Astrocyte of the spinal cord (primary cell): Measurements from ENCODE around the gene CARMIL3.

Source experiments
- DNase-seq: peaks from one replicate; pipeline ENCODE4 v3.0.0; 2011; ENCODE audit warnings: low read depth, low spot score
- H3K4me3 ChIP-seq: 2 replicates; pipeline ENCODE4 v1.5.1; 2011; ENCODE audit warnings: low read depth, mild to moderate bottlenecking, low read length, moderate library complexity
- in situ Hi-C: cut with HindIII; loops from 2 replicates; pipeline ENCODE4 v1.10.0; 2017; ENCODE audit warnings: low sequenced_read_pairs
- TF ChIP-seq, protein P1 (sequence below): IDR thresholded peaks from 2 replicates; pipeline ENCODE4 v1.5.1; 2012; ENCODE audit warnings: low read depth, mild to moderate bottlenecking, low read length, inconsistent platforms

The CARMIL3 gene

DNA sequence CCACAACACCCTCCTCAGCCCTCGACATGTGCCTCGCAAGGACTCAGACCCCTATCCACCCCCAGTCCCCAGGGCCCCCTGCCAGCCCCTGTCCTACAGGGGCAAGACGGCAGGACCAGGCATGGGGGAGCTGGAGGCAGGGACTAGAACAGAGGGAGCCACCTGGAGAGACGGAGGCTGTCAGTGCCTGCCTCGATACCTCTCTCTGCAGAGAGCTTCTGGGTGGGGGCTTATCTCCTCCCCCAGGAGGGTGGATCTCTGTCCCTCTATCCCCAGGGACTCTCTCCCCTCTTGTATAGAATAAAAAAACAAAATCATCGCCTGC is 17.6 kb downstream of the CARMIL3 start:
- DNase-seq, result no peak

DNA sequence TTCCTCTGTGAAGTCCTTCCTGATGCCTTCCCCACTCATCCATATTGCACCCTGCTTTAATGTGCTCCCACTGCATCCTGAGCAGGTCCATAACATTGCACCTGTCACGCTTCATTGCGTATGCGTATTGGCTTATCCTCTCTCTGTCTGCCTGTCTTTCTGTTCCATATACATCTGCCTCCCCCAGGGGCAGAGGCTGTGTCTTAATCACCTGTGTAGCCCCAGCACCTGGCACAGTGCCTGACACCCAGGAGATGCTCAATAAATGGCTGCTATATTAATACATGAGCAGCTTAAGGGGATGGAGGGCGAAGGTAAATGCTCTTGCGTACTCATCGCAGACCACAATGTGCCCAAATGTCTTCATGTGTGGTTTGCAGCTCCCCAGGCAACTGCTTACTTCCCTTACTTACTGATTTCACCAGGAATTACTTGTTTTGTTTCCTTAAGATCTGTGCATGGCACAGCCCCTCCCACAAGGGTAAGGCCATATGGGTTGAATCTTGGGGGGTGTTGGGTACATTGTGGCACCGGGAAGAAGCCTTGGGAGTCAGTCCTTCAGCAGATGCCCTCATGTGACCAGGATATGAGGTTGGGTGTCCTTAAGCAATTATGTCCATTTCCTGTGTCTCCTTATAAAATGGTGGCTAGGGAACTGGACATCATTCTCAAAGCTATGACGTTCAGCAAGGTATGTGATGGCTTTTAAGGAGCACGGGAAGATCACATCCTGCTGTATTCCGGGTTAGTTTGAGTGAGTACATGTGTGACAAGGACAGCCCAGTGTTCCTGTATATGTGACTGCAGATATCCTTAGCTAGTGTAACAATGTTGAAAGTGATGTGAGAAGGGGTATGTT is 18.7 kb downstream of the CARMIL3 start:
- TF ChIP-seq, protein P1, sequence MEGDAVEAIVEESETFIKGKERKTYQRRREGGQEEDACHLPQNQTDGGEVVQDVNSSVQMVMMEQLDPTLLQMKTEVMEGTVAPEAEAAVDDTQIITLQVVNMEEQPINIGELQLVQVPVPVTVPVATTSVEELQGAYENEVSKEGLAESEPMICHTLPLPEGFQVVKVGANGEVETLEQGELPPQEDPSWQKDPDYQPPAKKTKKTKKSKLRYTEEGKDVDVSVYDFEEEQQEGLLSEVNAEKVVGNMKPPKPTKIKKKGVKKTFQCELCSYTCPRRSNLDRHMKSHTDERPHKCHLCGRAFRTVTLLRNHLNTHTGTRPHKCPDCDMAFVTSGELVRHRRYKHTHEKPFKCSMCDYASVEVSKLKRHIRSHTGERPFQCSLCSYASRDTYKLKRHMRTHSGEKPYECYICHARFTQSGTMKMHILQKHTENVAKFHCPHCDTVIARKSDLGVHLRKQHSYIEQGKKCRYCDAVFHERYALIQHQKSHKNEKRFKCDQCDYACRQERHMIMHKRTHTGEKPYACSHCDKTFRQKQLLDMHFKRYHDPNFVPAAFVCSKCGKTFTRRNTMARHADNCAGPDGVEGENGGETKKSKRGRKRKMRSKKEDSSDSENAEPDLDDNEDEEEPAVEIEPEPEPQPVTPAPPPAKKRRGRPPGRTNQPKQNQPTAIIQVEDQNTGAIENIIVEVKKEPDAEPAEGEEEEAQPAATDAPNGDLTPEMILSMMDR, result no peak
- no peak overlapping the region for H3K4me3 ChIP-seq
- in situ Hi-C loops, result no loop called here
- DNase-seq, result no peak

More for the DNA sequence above, 17.6 kb downstream of the CARMIL3 start:
- in situ Hi-C loops, result no loop called here
- TF ChIP-seq, protein P1, result no peak
- no peak overlapping the region for H3K4me3 ChIP-seq

DNA sequence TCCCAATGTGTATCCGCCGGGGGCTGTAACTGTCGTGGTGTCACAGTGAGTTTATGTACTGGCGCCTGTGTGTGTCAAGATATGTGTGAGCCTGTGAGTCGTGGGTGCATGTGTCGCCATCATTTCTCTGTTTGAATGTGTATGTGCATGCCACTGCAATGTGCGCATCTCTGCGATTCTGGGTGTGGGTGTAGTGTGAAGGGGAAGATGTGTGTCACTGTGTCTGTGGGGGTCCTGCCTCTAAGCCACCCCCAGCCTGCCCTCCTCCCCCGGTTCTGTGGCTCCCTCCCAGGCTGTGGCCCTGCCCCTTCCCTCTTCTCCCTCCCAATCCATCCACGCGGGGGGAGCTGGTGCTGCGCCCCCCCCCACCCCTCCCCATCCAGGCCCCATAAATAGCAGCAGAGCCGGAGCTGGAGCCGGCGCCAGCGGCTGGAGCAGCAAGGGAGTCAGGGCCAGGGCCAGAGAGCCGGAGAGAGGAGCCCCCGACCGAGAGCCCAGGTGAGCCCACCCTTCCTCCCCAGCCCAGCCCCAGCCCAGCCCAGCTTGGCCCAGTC is 19.4 kb downstream of the CARMIL3 start, which contains the start of gene CPNE6:
Gene CPNE6 (plus strand): TSS at position 419 of the 554 bp plus-strand sequence. CDS start 1,375 bp downstream, outside the sequence.
- TF ChIP-seq, protein P1, result no peak
- in situ Hi-C loops, result no loop called here
- DNase-seq, result no peak
- H3K4me3 ChIP-seq, result no peak within 1 kb of the TSS

DNA sequence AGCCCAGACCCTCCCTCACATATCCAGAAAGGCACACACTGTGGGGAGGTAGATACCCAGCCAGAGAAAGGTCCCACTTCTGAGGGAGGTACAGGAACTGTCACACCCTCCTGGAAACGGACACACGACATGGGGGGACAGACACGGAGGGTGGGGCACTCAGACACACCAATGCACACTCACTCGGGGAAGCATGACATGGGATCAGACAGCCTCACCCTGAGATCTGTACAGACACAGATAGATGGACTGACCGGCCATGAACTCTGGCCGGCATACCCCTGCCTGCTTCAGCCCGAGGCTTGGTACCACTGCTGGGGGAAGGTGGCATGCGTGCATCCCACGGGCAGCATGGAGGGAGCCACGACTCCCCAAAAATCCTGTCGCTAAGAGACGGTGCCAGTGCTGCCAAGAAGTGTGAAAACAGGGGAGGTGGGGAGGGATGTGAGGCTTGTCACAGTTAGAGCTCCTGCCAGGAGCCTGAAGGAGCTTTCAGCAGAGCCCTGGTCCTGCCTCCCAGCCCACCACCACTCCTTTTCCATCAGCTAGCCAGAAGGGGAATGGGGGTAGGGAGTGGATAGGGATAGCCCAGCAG is 20.1 kb downstream of the CARMIL3 start:
- no peak for DNase-seq
- in situ Hi-C loops, result no loop called here
- H3K4me3 ChIP-seq, result no peak overlapping the region
- TF ChIP-seq, protein P1, result no peak

DNA sequence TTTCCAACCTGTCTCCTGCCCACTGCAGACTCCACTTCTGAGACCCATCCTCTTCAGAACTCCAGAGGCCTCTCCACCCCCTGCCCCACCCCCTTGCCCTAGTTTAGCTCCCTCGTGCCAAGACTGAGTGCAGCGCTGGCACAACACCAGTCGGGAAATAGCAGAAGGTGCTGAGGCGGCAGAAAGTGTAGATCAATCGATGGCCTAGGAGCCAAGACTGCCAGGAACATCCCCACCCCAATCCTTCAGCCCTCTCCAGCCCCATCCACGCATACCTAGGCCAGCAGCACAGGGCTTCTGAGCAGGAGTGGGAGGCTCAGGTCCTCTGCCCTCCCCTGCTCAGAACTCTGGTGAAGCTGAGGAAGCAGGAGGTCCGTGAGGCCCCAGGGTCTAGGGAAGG is 20.6 kb downstream of the CARMIL3 start:
- TF ChIP-seq, protein P1, result no peak
- DNase-seq, result no peak
- in situ Hi-C loops, result no loop called here
- H3K4me3 ChIP-seq, result no peak overlapping the region

DNA sequence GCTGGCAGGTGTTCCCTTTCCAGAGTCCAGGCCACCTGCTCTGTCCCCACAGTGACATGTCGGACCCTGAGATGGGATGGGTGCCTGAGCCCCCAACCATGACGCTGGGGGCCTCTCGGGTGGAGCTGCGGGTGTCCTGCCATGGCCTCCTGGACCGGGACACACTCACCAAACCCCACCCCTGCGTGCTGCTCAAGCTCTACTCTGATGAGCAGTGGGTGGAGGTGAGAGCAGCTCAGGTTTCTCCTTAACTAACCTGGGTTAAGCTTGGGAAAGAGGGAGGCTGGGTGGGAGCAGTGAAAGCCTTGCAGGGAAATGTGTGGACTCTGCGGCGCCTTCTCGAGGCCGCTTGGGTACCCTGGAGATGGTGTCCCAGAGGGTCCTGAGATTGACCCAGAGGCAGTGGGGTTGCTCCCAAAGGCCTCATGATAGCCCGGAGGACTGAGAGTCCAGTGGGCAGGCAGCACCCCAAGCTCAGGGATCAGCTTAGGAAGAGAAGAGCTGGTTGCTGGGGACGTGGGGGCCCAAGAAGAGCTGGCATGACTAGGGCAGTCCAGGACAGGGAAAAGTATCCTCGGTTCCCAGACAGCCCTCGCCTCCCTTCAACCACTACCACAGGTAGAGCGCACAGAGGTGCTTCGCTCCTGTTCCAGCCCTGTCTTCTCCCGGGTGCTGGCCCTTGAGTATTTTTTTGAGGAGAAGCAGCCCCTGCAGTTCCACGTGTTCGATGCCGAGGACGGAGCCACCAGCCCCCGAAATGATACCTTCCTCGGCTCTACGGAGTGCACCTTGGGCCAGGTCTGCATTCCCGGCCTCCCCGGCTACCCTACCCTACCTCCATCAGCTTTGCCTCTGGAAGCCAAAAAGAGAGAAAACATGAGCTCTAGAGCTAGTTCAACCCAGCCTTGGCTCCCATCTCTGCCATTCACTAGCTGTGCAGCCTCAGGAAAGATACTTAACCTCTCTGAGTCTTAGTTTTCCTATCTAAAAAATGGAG is 21.4 kb downstream of the CARMIL3 start:
- TF ChIP-seq, protein P1, result no peak
- DNase-seq, result no peak
- in situ Hi-C loops, result no loop called here
- H3K4me3 ChIP-seq, result no peak overlapping the region
